HAP-1 (cell line): ENCODE results near the gene LMCD1.

Source experiments
- DNase-seq, 2 experiments: peaks; one replicate each; pipeline ENCODE4 v3.0.0-alpha.2; 2016 to 2020; ENCODE audit warnings: low spot score in 2 of 2
- H3K27me3 ChIP-seq: fragments of 250-450 bp; sonication (Bioruptor Pico); 2 replicates; pipeline ENCODE4 v1.5.1; 2020; ENCODE audit warnings: low read depth, mild to moderate bottlenecking, moderate library complexity
- H3K36me3 ChIP-seq: fragments of 250-450 bp; sonication (Bioruptor Pico); replicated peaks from 2 replicates; pipeline ENCODE4 v1.5.1; 2020; ENCODE audit warnings: mild to moderate bottlenecking
- H3K4me1 ChIP-seq: fragments of 250-450 bp; sonication (Bioruptor Pico); 2 replicates; pipeline ENCODE4 v1.5.1; 2020; ENCODE audit warnings: mild to moderate bottlenecking
- H3K4me3 ChIP-seq: fragments of 250-450 bp; sonication (Bioruptor Pico); 2 replicates; pipeline ENCODE4 v1.5.1; 2020; ENCODE audit warnings: mild to moderate bottlenecking, moderate library complexity
- H3K9me3 ChIP-seq: fragments of 250-450 bp; sonication (Bioruptor Pico); 2 replicates; pipeline ENCODE4 v1.5.1; 2020; ENCODE audit warnings: mild to moderate bottlenecking, moderate library complexity
- in situ Hi-C: fragments of 300-500 bp; cut with MboI; formaldehyde crosslinking; loops from 3 replicates; pipeline ENCODE4 v1.14.3; 2020; ENCODE audit warnings: low sequenced_read_pairs, inconsistent platforms, mixed read lengths

LMCD1 gene

DNA sequence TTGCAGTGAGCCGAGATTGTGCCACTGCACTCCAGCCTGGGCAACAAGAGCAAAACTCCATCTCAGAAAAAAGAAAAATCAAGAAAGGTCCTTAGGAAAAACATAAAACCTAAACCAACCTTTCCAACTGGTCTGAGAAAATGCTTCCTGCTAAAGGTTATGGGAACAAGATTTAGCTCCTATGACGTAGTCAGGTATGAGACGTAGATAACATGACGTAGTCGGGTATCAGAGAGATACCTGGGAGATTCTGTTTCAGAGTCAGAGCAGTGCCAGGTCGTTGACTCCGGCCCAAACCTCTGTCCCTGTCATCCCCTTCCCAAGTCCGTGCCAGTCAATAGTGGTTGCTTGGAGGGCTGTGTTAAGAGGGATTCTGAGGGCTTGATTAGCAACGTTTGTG lies 39.9 kb downstream of the LMCD1 start:
- H3K9me3 ChIP-seq = no peaks in the 10 kb centered on the region
- H3K4me3 ChIP-seq = no peak overlapping the region
- H3K4me1 ChIP-seq = no peaks in the 10 kb centered on the region
- H3K27me3 ChIP-seq = no peaks in the 10 kb centered on the region
- H3K36me3 ChIP-seq = no peaks in the 10 kb centered on the region
- in situ Hi-C loops = no loop called here
- DNase-seq = no peak

DNA sequence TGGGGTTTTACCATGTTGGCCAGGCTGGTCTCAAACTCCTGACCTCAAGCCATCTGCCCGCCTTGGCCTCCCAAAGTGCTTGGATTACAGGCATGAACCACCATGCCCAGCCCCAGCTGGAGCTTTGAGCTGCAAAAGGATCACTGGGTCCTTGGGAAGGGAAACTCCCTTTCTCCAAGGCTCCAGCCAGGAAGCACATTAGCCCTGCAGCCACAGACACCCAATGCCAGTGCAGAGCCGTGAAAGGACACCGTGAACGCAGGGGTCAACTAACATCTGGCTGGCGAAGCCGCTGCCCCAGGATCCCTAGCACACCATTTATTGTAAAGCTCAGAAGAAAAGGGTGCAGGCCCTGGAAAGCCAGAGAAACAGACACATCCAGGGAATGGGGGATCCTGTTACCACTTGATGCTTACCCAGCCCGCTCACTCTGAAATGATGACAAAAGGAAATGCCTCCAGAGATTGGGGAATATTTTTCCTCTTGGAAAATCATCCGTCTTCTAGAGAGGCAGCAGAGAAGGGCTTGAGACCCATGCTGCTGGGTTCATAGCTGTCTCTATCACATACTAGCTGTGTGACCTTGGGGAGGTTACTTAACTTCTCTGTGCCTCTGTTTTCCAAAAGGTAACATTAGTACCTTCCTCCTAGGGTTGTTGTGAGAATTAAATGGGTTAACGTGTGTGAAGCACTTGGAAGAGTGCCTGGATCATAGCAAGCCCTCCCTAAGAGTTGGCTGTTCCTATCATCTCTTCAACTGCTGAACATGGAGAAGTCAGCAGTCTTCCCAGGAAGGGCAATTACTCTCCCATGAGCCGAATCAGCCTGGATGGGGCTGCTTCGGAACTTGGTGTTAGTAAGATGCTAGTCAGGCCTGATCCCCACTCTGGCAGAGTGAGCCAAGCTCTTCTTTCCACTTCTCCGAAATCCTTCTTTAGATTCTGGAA lies 40.8 kb downstream of the LMCD1 start:
- H3K4me3 ChIP-seq = no peak overlapping the region
- H3K27me3 ChIP-seq = no peaks in the 10 kb centered on the region
- H3K9me3 ChIP-seq = no peaks in the 10 kb centered on the region
- no peaks in the 10 kb centered on the region for H3K4me1 ChIP-seq
- no peak for DNase-seq
- in situ Hi-C loops = no loop called here
- no peaks in the 10 kb centered on the region for H3K36me3 ChIP-seq

DNA sequence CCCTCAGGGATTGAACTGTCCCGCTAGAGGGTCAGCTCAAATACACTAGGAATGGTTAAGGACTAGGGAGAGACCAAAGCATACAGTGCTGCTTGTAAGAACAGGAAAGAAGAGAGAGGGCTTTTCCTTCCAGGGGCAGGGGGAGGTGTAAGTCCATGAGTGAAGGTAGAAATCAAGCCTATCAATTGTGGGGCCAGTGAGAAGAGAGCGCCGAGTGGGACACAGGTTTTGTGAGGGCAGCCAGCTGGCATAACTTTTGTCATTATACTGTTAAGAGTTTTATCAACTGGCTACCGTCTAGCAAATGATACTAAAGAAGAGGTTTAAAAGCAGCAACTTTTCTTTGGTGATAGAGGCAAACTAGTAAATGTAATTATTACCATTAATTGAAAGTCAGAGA lies 45.0 kb downstream of the LMCD1 start:
- H3K4me3 ChIP-seq = no peak overlapping the region
- in situ Hi-C loops = no loop called here
- no peak for DNase-seq
- no peaks in the 10 kb centered on the region for H3K4me1 ChIP-seq
- H3K27me3 ChIP-seq = no peaks in the 10 kb centered on the region
- no peaks in the 10 kb centered on the region for H3K9me3 ChIP-seq
- H3K36me3 ChIP-seq = no peaks in the 10 kb centered on the region

DNA sequence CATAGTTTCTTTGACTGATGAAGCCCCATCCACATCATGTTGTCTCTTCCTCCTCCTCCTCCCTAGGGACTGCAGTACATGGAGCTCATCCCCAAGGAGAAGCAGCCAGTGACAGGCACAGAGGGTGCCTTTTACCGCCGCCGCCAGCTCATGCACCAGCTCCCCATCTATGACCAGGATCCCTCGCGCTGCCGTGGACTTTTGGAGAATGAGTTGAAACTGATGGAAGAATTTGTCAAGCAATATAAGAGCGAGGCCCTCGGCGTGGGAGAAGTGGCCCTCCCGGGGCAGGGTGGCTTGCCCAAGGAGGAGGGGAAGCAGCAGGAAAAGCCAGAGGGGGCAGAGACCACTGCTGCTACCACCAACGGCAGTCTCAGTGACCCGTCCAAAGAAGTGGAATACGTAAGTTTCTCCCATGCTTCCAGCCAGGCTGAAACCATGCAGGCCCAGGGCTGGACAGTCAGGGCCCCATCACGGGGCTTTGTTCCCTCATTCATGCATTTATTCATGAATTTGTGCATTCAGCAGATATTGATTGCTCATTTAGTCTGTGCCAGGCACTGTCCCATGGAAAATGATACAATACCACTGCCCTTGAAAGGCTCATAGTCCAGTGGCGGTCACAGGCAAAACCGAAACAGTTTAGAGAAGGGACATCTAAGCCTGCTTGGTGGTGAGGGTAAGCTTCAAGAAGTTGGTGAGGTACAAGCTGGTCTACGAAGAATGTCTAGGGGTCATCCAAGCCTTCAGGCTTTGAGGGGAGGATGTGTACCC lies 47.1 kb downstream of the LMCD1 start:
- H3K27me3 ChIP-seq = no peaks in the 10 kb centered on the region
- no peak for DNase-seq
- in situ Hi-C loops = no loop called here
- no peaks in the 10 kb centered on the region for H3K4me1 ChIP-seq
- no peak overlapping the region for H3K4me3 ChIP-seq
- H3K9me3 ChIP-seq = no peaks in the 10 kb centered on the region
- H3K36me3 ChIP-seq = no peaks in the 10 kb centered on the region

DNA sequence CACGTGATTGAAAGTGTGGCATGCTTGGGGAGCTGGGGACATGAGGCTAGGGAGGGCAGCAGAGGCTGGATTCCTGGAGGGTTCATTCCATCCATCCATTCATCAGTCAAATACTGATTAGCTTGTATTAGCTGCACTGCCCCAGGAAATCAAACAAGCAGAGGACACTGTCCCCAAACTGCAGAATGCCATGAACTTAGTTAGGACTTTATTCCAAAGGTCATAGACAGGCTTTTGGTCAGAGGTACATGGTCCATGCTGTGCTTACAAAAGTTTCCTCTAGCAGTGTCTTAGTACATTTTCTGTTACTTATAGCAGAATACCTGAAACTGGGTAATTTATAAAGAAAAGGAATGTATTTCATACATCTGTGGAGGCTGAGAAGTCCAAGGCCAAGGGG lies 47.7 kb downstream of the LMCD1 start:
- DNase-seq = no peak
- no peaks in the 10 kb centered on the region for H3K36me3 ChIP-seq

DNA sequence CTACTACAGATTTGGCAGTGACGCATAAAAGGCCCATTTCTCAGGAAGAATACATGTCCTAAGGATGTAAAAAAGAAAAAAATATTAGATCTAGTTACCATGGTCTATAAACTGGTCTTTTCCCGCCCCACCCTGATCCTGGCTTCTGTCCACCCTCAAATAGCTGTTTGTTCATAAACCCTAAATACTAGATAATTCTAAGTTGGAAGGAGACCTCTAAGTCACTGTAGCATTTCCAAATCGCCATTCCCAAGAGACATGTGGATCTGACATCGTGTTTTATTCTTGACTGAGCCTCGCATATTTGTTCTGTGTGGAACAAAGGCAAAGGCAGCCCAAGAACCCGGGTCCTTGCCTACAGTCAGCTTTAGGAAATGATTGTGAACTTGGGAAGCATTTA lies 49.0 kb downstream of the LMCD1 start:
- H3K4me3 ChIP-seq = no peak overlapping the region
- no peaks in the 10 kb centered on the region for H3K4me1 ChIP-seq
- no peaks in the 10 kb centered on the region for H3K36me3 ChIP-seq
- DNase-seq = no peak
- in situ Hi-C loops = no loop called here
- H3K27me3 ChIP-seq = no peaks in the 10 kb centered on the region
- H3K9me3 ChIP-seq = no peaks in the 10 kb centered on the region

More for the DNA sequence above, 47.7 kb downstream of the LMCD1 start:
- Histone ChIP-seq H3K9me3 (no peaks in the 10 kb centered on the region), H3K27me3 (no peaks in the 10 kb centered on the region), H3K4me3 (no peak overlapping the region), H3K4me1 (no peaks in the 10 kb centered on the region)
- in situ Hi-C loops = no loop called here

DNA sequence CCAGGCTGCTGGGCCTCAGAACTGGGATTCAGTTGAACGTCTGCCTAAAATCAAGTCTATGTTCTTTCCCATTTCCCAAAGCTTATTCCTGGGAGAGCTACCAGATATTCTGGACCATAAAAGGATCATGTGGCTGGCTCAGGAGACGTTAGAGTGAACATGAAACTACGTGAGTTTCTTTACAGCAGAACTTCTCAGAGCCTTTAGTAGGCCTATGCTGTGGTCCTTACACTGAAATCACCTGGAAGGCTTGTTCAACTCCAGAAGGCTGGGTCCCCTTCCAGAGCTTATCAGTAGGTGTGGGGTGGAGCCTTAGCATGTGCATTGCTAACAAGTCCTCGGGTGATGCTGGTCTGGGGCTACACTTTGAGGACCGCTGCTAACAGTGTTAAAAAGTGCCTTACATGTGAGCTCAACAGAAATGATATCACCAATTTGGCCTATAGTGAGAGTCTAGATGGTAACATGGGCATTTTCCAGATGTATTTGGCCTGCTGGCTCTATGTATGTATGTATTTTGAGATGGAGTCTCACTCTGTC lies 50.7 kb downstream of the LMCD1 start:
- in situ Hi-C loops = no loop called here
- no peaks in the 10 kb centered on the region for H3K27me3 ChIP-seq
- H3K4me3 ChIP-seq = no peak overlapping the region
- H3K4me1 ChIP-seq = no peaks in the 10 kb centered on the region
- H3K9me3 ChIP-seq = no peaks in the 10 kb centered on the region
- no peak for DNase-seq
- H3K36me3 ChIP-seq = no peaks in the 10 kb centered on the region

DNA sequence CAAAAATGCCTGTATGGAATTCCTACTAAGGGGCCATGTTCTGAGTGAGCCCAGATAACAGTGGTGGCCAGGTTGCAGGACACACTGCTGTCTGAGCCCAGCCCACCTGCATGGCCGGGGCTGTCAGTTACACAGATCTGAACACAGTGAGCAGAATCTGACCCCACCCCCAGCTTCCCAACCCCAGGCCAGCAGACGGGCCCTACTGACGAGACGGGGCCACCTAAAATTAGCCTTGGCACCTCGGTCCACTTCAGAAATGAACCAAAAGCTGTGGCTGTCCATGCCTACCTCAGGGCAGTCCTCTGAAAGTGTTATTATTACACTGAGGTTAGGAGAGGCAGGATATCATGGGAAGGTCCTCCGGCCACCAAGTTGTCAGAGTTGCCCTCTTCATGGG lies 51.8 kb downstream of the LMCD1 start:
- no peak overlapping the region for H3K4me3 ChIP-seq
- H3K4me1 ChIP-seq = no peaks in the 10 kb centered on the region
- H3K36me3 ChIP-seq = no peaks in the 10 kb centered on the region
- no peaks in the 10 kb centered on the region for H3K9me3 ChIP-seq
- no peak for DNase-seq
- in situ Hi-C loops = no loop called here
- H3K27me3 ChIP-seq = no peaks in the 10 kb centered on the region

DNA sequence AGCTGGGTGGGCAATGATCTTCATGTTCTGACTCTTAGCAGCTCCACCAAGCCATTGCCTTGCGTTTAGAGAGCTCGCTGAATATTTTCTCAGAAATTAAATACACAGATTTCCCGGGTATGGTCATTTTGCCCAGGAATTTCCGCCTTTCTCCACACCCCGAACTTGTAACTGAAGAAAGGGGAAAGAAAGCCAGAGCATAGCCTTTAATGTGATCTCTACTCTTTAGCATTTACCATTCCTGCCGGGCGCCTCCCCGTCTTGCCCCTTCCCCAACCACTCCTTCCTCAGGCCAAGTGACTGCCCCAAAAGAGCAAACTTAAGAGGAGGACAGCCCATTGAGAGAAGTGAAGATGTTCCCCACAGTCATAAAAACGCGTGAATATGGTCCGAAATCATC lies 53.1 kb downstream of the LMCD1 start:
- no peak for DNase-seq
- no peaks in the 10 kb centered on the region for H3K9me3 ChIP-seq
- H3K4me1 ChIP-seq = no peaks in the 10 kb centered on the region
- H3K27me3 ChIP-seq = no peaks in the 10 kb centered on the region
- H3K4me3 ChIP-seq = no peak overlapping the region
- H3K36me3 ChIP-seq = no peaks in the 10 kb centered on the region
- in situ Hi-C loops = no loop called here

DNA sequence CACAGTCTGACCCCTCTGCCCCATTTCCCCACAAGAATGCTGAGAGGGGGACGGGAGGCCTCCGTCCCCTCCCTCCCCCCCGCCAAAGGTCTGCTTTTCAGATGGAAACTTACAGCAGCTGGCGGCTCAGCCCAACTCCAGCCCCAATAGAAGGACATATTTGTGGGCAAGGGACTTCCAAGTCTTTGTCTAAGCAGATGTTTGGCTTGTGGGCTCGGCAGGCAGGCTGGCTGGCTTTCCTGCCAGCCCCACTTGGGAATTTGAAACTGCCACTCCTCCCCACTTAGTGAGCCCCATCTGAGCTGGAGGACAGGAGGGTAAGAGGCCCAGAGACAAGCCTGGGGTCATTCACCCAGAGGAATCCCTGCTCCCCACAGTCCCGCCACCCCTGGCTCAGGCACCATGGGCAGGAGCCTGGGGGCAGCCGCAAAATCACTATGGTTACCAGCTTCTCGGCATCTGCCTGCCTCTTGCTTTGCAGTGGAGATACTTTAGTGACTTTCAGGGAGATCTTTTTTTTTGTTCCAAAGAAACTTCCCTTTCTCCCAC lies 53.6 kb downstream of the LMCD1 start:
- in situ Hi-C loops = no loop called here
- H3K4me1 ChIP-seq = no peaks in the 10 kb centered on the region
- no peaks in the 10 kb centered on the region for H3K9me3 ChIP-seq
- H3K27me3 ChIP-seq = no peaks in the 10 kb centered on the region
- H3K36me3 ChIP-seq = no peaks in the 10 kb centered on the region
- no peak overlapping the region for H3K4me3 ChIP-seq
- DNase-seq = no peak

DNA sequence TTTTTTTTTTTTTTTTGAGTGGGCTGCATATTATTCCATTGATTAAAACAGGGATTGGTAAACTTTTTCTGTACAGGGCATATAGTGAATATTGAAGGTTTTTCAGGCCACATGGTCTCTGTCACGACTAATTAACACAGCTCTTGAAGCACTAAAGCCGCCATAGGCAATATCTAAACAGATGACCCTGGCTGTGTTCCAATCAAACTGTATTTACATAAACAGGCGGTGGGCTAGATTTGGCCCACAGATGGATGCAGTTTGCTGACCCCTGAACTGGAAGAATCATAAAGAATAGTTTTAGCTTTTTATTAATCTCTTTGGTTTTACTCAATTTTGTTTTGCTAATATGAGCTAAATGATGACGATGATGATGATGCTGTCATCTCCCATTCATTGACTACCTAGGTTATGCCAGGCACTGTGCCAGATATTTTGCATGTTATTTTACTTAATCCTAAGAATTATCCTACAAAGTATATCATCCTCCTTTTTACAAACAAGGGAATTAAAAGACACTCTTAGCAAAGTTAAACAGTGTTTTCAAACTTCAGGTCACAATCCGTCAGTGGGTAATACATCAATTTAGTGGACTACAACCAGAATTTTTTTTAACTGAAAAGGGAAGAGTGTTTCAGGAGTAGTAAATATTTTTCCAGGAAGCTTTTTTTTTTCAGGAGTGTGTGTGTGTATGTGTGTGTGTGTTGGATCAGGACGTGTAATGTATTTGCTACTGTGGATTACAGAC lies 54.3 kb downstream of the LMCD1 start:
- Histone ChIP-seq H3K36me3 (no peaks in the 10 kb centered on the region), H3K4me3 (no peak overlapping the region), H3K9me3 (no peaks in the 10 kb centered on the region), H3K27me3 (no peaks in the 10 kb centered on the region), H3K4me1 (no peaks in the 10 kb centered on the region)
- in situ Hi-C loops = no loop called here
- DNase-seq = no peak

DNA sequence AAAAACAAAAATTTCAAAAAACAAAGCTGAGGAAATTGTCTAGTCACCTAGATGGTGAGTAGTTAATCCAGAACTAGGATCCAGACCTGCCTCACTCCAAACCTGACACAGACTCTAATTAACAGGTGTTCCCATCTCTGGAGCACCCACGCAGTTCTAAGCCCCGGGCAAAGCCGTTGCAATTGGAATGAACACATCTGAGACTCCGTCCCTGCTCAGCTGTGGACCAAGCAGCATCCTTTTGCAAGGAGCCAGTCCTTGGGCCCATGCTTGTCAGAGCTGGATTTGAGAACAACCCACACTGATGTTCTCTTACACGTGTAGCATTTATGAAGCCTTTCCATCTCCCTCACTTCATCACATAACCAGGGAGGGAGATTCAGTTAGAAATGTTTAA lies 54.8 kb downstream of the LMCD1 start:
- Histone ChIP-seq H3K4me1 (no peaks in the 10 kb centered on the region), H3K4me3 (no peak overlapping the region), H3K9me3 (no peaks in the 10 kb centered on the region), H3K27me3 (no peaks in the 10 kb centered on the region), H3K36me3 (no peaks in the 10 kb centered on the region)
- no peak for DNase-seq
- in situ Hi-C loops = no loop called here

DNA sequence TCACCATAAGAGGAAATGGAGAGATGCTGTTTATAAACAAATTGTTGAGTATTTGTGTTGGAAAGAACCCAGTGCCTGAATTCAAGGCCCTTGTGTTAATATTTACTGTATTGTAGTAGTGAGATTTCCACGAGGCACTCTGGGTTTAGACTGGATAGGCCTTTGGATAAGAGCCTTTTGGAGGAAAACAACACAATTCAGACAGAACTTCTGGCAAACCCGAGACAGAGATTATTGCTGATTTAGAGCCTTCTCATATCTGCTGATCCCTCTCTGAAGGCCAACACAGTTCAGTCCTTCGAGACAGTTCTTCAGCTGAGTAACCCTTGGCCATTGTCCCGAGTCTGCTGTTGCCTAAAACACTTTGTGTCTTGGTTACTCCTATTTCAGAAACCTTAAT lies 55.7 kb downstream of the LMCD1 start:
- Histone ChIP-seq H3K36me3 (no peaks in the 10 kb centered on the region), H3K27me3 (no peaks in the 10 kb centered on the region), H3K4me3 (no peak overlapping the region), H3K4me1 (no peaks in the 10 kb centered on the region), H3K9me3 (no peaks in the 10 kb centered on the region)
- DNase-seq = no peak
- in situ Hi-C loops = no loop called here
